Dedifferentiated amniotic fluid mesenchymal stem cell (primary cell): ENCODE measurements around the gene MYH2.

ENCODE experiments used
- DNase-seq: peaks from one replicate; pipeline ENCODE4 v3.0.0-alpha.2; 2016; ENCODE audit errors: extremely low spot score

The MYH2 gene

DNA sequence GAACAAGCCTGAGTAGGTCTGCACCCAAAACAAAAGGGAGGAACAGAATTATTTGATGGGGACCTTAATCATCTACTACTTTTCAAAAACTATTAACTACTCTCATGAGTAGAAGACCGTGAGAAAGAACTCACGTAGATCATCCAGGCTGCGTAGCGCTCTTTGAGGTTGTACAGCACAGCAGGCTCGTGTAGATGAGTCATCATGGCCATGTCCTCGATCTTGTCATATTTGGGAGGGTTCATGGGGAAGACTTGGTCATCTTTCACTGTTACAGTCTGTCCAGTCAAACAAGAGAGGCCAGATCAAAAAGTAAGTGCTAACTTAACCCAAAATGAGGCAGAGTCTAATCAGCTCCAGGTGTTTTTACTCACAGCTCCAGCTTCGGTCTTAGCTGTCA is 33.4 kb downstream of the MYH2 start:
- no peak for DNase-seq

DNA sequence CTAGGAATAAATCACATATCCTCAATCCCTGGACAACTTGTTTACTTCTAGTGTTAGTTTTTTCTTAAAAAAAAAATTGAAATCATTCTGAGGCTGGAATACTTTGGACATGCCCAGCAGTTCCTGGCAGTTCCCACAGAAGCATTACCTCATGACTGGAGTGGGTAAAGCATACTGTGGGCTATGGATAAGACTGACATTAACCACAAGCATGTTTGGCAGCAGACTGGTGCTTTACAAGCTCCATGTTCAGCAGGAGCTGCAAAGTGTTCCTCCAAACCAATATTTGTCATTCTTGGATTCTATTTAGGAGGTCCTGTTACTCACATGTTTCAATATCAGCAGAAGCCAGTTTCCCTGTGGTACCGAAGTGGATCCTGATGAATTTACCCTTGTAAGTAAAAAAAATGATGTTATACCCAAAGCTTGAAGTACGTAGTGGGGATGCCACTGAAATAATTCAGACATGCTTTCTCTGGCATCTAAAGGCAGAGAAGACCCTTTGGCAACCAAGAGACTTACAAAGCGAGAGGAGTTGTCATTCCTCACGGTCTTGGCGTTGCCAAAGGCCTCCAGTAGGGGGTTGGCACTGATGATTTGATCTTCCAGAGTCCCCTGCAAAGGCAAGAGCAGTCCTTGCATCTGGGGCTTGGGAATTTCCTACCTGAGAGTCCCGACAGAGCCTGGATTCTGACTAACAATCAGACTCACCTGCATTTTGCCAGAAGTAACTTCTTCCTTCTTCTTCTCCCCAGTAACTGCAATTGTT is 36.0 kb downstream of the MYH2 start:
- DNase-seq: no peak

- no peak for DNase-seq
These were observed 36.6 kb downstream of the MYH2 start for GRCh38 chr17:10512856-10513255.

DNA sequence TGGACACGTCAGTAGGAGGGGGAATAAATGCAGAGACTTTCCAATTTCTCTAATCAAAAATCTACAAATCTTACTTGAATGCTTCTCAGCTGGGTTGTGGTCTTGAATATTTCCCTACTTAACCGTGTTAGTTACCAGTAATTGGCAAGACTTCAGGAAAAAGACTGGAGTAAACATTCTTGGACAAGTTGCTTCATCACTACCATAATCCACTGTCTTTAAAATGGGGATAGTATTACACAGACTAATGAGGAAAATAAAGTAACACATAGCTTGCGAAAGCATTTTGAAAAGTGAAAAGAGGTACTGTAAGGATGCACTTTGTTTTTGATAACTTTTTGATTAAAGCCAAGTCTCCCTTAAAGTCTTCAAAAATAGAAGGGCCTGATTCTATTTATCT is 49.5 kb downstream of the MYH2 start:
- DNase-seq: no peak

DNA sequence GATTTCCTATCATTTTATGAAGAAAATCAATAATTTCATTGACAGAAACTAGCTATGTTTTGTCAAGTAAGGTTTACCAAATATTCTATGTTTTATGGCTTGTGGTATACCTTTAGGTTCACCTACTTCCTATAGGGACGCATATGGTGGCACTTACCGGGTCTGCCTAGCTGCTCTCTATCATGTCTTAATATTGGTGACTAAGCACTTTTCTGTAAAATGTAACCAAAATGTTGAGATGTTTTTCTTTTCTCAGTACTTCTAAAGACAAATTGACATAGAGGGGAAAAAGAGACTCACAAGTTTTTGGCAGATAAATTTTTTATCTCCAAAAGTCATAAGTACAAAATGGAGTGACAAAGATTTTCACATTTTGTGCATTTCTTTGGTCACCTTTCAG is 57.5 kb downstream of the MYH2 start:
- no peak for DNase-seq

- DNase-seq: no peak
These were observed 67.2 kb downstream of the MYH2 start for GRCh38 chr17:10482252-10482651.

DNA sequence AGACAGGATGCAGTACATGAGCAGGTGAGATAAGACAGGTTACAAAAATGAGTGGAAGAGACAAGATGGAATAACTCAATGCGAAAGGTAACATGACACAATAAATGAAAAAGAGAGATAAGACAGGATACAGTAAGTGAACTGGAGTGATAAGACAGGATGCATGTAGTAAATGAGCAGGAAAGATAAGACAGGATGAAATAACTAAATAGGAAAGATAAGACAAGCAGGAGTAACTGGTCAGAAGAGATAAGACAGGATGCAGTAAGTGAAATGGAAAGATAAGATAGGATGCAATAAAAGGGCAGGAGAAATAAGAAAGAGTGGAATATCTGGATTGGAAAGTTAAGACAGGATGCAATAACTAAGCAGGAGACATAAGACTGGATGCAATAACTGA is 71.8 kb downstream of the MYH2 start:
- no peak for DNase-seq

DNA sequence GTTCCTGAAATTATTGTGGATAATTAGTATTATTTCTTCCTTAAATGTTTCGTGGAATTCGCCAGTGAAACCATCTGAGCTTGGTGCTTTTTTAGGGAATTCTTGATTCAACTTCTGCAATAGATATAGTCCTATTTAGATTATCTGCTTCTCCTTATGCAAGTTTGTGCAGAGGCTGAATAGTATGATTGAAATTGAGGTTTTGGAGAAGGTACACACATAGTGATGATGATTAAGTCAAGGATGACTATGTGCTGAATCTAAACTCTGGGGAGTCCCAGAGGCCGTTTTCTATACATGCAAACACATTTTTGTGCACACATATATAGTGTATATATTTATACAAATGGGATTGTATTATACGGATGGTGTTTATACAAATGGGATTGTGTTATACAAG is 74.9 kb downstream of the MYH2 start:
- DNase-seq: no peak

DNA sequence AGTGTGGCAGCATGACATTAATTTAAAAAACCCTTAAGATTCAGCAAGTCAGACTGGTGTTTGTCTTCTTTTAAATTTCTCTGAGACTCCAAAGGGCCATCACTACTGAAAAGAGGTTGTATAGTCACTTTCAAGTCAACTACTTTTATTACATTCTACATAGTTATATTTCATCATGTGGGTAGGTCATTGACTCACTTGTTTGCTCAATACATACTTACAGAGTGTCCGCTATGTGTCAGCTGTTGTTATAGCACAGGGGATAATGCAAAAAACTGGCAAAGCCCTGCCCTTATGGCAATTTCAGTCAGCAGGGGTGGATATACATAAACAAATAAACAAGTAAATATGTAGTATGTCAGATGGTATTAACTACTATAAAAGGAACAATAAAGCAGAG is 77.6 kb downstream of the MYH2 start:
- no peak for DNase-seq
